Right kidney (tissue), 1 donor: ENCODE measurements around the gene EID3.

Experiments used
- DNase-seq: peaks from one replicate; pipeline ENCODE4 v3.0.0-alpha.2; 2016

EID3 gene

GRCh38 chr12:104337030-104337558 lies 33.6 kb downstream of the EID3 start:
- DNase-seq, result no peak

- no peak for DNase-seq
Observed at GRCh38 chr12:104339663-104340062, 36.1 kb downstream of the EID3 start.

- no peak for DNase-seq
Observed at GRCh38 chr12:104340177-104340576, 36.6 kb downstream of the EID3 start.

- DNase-seq, result no peak
Observed at GRCh38 chr12:104340925-104341611, 37.5 kb downstream of the EID3 start.

- DNase-seq, result no peak
Observed at GRCh38 chr12:104342147-104342546, 38.6 kb downstream of the EID3 start.

- DNase-seq, result no peak
Observed at GRCh38 chr12:104342635-104343249, 39.2 kb downstream of the EID3 start.

GRCh38 chr12:104344682-104345081 lies 41.1 kb downstream of the EID3 start:
- no peak for DNase-seq

GRCh38 chr12:104345234-104346066 lies 41.9 kb downstream of the EID3 start:
- DNase-seq, result no peak

- no peak for DNase-seq
Observed at GRCh38 chr12:104347374-104348075, 44.0 kb downstream of the EID3 start.

GRCh38 chr12:104348283-104348993 lies 44.9 kb downstream of the EID3 start:
- no peak for DNase-seq

- no peak for DNase-seq
Observed at GRCh38 chr12:104348994-104349494, 45.5 kb downstream of the EID3 start.

GRCh38 chr12:104350211-104351056 lies 46.9 kb downstream of the EID3 start:
- DNase-seq, result no peak

- no peak for DNase-seq
Observed at GRCh38 chr12:104351057-104351983, 47.8 kb downstream of the EID3 start.

GRCh38 chr12:104352106-104352713 lies 48.7 kb downstream of the EID3 start:
- no peak for DNase-seq

GRCh38 chr12:104353012-104353981 lies 49.8 kb downstream of the EID3 start:
- no peak for DNase-seq

GRCh38 chr12:104354167-104354867 lies 50.8 kb downstream of the EID3 start:
- no peak for DNase-seq
